Measurements from ENCODE around the gene TOLLIP. TPM values are rescaled to one million over a fixed set of nuclear protein-coding genes. Genes with fewer than 3 reads are reported as not detected.
A peak's percentile ranks its signal among the peaks of the same experiment; 100 is the strongest.
"Not testable (repeated sequence)": the region's sequence is repeated elsewhere in the genome, so short reads cannot be mapped to it uniquely, and the experiment has no call there.

Gene TOLLIP
- total RNA-seq, 2 donors from 2014 or later, result 29.5 to 36.1 TPM

DNA sequence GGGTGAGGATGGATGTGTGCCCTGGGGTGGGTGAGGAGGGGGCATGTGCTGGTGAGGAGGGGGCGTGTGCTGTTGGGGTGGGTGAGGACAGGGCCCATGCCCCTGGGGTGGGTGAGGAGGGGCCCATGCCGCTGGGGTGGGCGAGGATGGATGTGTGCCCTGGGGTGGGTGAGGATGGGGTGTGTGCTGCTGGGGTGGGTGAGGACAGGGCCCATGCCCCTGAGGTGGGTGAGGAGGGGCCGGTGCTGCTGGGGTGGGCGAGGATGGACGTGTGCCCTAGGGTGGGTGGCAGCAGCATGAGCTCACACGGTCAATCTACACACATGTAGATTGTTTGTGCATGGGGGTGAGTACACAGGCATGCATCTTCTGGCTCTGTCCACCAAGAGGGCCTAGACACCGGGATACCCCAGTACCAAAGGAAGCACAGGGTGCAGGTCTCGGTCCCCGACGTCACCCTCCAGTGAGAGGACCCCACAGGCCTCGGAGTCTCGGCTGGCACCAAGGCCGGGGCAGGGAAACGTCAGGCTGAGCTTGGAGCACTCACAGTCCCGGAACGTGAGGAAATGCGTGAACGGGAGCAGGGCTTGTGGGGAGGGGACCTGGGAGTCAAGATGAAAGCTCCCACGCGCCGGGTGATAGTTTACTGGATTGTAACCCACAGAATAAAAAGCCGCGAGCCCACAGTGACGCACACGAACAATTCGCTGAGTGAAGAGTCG is 37.4 kb upstream of the TOLLIP start:
- DNase-seq (ENCODE audit: low spot score in 2 of 2) (no peak), ATAC-seq (no peak)
- H3K9me3 Mint-ChIP-seq, result no peaks in the 10 kb centered on the region
- H3K27ac Mint-ChIP-seq, result no peak overlapping the region
- no peaks in the 10 kb centered on the region for H3K36me3 Mint-ChIP-seq

DNA sequence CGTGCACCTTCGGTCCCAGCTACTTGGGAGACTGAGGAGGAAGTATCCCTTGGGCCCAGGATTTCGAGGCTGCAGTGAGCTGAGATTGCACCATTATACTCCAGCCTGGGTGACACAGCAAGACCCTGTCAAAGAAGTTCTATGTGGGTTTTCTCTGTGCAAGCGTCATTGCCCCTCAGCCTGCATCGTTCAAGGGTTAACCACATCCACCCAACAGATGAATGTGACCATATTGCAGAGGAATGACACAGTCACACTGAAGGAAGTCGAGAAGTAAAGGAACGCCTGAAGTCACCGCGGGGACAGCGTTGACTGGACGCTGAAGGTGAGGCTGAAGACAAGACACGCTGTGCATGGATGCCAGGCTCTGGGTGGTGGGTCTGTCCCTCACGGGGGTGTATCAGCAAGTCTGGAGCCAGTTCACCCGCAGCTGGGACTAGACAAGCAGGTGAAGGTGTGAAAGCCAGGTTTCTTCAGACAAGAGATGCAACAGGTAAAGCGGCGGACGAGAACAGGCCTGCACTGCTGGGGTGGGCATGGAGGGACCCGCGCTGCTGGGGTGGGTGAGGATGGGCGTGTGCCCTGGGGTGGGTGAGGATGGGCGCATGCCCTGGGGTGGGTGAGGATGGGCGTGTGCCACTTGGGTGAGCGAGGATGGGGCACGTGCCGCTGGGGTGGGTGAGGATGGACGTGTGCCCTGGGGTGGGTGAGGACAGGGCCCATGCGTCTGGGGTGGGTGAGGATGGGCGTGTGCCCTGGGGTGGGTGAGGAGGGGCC is 36.5 kb upstream of the TOLLIP start:
- Mint-ChIP-seq H3K9me3 (no peaks in the 10 kb centered on the region), H3K27ac (no peak overlapping the region), H3K36me3 (no peaks in the 10 kb centered on the region)
- DNase-seq (ENCODE audit: low spot score in 2 of 2), result no peak
- ATAC-seq, result peak in 1 of 2 donors; percentile 47

DNA sequence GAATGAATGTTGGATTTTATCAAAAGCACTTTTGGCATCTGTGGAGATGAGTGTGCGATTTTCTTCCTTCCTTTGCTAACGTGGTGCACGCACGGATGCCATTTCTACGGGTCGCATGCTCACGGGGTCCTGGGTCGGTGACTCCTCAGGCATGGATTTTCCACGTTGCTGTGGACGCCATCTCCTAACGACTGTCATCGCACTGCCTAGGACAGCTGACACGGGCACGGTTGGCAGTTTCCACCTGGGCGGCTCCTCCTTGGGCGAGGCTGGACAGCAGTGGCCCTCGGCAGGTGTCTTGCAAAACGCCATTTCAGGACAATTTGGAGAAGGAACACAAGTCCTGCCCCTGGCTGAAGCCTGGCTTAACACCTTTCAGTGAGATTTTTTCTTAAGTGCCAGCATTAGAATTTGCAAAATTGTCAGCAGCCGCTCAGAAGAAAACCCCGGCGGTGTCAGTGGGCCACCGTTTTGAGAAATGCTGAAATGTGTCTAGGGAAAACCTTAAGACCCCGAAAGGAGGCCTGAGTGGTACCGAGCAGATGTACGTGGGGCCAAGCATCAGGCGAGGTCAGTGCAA is 34.7 kb upstream of the TOLLIP start:
- H3K36me3 Mint-ChIP-seq, result no peaks in the 10 kb centered on the region
- ATAC-seq (no peak), DNase-seq (ENCODE audit: low spot score in 2 of 2) (no peak)
- H3K9me3 Mint-ChIP-seq, result no peaks in the 10 kb centered on the region
- H3K27ac Mint-ChIP-seq, result no peak overlapping the region

DNA sequence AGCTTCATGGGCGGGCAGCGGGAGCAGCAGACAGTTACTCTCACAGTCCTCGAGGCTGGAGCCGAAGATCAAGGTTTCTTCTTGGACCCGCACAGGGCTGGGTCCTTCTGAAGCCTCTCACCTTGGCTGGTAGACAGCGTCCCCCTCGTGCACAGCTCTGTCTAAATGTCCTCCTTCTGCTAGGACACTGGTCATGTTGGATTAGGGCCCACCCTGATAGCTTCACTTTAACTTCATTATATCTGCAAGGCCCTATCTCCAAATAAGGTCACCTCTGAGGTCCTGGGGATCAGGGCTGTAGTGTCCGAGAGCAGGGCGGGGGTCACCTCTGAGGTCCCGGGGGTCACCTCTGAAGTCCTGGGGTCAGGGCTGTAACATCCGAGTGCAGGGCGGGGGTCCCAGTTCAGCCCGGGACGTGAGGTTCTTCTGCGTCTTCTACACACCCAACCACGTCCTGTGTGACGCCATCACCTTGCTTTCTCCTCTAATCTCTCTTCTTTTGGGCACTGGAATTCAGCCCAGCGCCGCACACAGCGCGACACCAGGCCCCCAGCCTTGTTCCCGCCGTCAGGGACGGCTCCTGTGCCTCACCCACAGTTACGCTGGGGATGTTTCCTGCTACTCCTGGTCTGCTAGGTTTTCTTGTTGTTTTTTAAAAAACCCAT is 34.1 kb upstream of the TOLLIP start:
- DNase-seq (ENCODE audit: low spot score in 2 of 2) (no peak), ATAC-seq (no peak)
- H3K9me3 Mint-ChIP-seq, result no peaks in the 10 kb centered on the region

DNA sequence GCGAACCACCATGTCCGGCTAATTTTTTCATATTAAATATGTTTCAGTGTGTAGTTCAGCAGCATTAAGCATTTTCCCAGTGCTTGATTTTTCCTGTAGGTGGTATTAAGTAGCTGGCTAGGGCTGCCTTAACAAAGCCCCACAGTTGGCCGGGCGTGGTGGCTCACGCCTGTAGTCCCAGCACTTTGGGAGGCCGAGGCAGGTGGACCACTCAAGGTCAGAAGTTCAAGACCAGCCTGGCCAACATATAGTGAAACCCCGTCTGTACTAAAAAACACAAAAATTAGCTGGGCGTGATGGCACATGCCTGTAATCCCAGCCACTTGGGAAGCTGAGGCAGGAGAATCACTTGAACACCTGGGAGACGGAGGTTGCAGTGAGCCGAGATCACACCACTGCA is 33.5 kb upstream of the TOLLIP start:
- ATAC-seq (no peak), DNase-seq (ENCODE audit: low spot score in 2 of 2) (no peak)
- Mint-ChIP-seq H3K27ac (no peak overlapping the region), H3K36me3 (peaks cover 0 to 2% of the 10 kb centered on the region in 2 donors), H3K9me3 (peaks cover under 1 to 1% of the 10 kb centered on the region in 2 donors)

More for the DNA sequence above, 34.1 kb upstream of the TOLLIP start:
- Mint-ChIP-seq H3K27ac (no peak overlapping the region), H3K36me3 (no peaks in the 10 kb centered on the region)

DNA sequence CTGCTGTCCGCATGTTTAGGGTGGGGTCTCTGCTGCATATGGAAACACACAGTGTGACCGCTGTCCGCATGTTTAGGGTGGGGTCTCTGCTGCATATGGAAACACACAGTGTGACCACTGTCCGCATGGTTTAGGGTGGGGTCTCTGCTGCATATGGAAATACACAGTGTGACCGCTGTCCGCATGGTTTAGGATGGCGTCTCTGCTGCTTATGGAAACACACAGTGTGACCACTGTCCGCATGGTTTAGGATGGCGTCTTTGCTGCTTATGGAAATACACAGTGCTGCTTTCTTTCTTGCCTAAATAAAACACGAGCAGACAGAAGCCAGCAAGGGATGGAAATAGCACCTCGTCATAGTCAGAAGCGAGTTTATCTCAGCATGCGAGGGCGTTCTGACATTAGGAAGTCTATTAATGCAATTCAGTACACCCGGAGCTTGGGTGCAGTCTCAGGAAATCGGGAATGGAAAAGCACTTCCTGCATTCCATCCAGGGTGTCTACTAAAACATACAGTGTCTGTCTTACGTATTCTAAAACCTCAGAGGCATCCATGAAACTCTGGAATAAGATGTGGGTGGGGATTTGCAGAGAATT is 32.6 kb upstream of the TOLLIP start:
- H3K27ac Mint-ChIP-seq, result no peak overlapping the region
- H3K36me3 Mint-ChIP-seq, result peaks cover 0 to 6% of the 10 kb centered on the region in 2 donors
- no peak for DNase-seq (ENCODE audit: low spot score in 2 of 2)
- ATAC-seq, result no peak
- H3K9me3 Mint-ChIP-seq, result peaks cover 5% of the 10 kb centered on the region in 2 donors

DNA sequence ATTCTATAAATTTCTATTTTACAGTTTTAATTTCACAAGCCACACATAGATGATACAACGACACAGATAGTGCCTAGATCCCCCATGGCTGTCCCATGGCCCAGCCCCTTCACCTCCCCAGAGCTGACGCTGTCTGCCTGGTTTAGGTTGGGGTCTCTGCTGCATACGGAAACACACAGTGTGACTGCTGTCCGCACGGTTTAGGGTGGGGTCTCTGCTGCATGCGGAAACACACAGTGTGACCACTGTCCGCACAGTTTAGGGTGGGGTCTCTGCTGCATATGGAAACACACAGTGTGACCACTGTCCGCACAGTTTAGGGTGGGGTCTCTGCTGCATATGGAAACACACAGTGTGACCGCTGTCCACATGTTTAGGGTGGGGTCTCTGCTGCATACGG is 31.8 kb upstream of the TOLLIP start:
- not testable (repeated sequence) for H3K27ac Mint-ChIP-seq; DNase-seq (ENCODE audit: low spot score in 2 of 2); H3K9me3 Mint-ChIP-seq; H3K36me3 Mint-ChIP-seq; ATAC-seq

DNA sequence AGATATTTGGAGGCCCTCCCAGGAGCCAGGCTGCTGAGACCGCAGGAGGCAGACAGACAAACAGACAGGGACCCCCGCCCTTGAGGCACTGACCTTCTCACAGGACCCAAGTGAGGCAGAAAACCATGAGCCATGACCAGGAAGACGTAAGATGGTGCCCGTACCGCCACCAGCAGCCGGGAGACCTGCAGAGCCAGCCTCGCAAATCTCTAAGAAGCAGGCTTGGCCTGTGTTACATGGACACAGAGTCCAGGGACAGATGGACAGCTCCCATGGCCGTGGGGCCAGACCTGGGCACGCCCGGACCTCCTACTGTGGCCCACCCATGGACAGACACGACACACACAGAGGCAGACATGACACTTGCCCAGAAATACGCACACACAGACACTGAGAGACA is 30.7 kb upstream of the TOLLIP start:
- Mint-ChIP-seq H3K27ac (no peak overlapping the region), H3K9me3 (peaks cover 5% of the 10 kb centered on the region in 2 donors), H3K36me3 (peaks cover 6 to 7% of the 10 kb centered on the region in 2 donors)
- DNase-seq (ENCODE audit: low spot score in 2 of 2), result peak in 1 of 2 donors; percentile 37
- ATAC-seq, result no peak

DNA sequence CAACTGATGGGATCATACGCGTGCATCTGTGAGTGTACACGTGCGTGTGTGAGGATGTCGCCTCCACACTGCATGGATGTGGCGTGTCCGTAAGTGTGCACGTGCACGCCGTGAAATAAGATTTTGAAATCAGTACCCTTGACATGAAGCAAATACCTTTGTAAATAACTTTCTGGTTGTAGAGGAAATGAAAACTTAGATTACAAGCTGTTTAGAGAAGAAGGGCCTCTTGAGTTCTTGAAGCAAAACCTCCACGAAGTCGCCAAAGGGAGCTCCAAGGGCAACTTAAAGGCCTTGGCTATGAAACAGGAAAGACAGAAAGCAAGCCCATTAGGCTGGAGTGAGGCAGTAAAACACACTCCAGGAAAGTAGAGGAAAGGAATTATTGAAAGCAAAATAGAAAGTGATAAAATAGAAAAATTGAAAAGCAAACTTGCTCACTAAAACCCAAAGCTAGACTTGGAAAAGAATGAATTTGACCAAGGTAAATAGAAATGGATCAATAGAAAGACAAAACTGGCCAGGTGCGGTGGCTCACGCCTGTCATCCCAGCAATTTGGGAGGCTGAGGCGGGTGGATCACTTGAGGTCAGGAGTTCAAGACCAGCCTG is 29.7 kb upstream of the TOLLIP start:
- Mint-ChIP-seq H3K9me3 (peaks cover 5% of the 10 kb centered on the region in 2 donors), H3K36me3 (peaks cover 6 to 10% of the 10 kb centered on the region in 2 donors)
- ATAC-seq, result no peak

DNA sequence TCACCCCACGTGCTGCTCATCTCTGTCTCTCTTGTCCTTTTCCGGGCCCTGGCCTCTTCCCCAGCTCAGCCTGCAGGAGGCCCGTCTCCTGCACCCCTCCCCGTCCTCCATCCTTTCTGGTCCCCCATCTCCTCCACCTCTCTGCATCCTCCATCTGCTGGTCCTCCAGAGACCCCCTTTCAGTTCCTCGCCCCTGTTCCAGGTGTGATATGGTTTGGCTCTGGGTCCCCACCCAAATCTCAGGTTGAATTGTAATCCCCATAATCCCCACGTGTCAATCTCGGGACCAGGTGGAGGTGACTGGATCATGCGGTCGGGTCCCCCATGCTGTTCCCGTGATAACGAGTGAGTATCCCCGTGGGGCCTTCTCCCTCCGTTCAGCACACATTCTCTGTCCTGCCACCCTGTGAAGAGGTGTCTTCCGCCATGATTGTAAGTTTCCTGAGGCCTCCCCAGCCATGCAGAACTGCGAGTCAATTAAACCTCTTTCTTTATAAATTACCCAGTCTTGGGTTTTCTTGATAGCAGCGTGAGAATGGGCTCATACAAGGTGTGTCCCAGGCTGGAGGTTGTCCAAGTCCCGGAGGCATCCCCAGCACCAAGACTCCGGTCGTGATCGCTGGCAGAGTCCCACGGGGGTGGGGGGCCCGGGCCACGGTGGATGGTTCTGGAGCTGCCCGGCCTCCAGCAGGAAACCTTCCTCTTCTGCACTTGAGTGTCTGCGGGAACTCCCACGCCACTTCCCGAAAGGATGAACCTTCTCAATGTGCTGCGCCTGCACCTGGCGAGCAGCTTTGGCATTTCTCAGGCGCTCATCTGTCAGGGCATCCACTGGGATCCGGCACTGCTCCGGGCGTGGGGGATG is 29.0 kb upstream of the TOLLIP start:
- DNase-seq (ENCODE audit: low spot score in 2 of 2), result no peak
- H3K27ac Mint-ChIP-seq, result no peak overlapping the region
- H3K36me3 Mint-ChIP-seq, result peaks cover 6 to 10% of the 10 kb centered on the region in 2 donors
- H3K9me3 Mint-ChIP-seq, result peaks cover 5% of the 10 kb centered on the region in 2 donors
- ATAC-seq, result no peak

More for the DNA sequence above, 29.7 kb upstream of the TOLLIP start:
- H3K27ac Mint-ChIP-seq, result no peak overlapping the region
- peak in 1 of 2 donors; percentile 7 for DNase-seq (ENCODE audit: low spot score in 2 of 2)

DNA sequence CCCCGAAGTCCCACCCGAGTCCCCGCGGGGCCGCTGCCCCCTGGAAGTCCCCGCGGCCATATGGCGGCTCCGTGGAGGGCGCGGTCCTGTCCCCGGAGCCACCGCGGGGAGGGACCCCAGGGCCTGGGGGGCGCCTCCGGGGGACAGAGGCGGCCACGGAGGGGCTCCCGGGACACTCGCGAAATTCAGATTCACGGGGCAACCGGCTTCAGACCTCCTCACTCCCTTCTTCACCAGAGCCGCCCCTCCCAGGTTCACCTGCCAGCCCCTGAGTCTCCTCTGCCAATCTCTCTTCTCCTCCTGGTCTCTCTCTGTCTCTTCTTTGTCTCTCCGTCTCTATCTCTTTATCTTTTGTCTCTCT is 28.2 kb upstream of the TOLLIP start:
- Mint-ChIP-seq H3K9me3 (peaks cover 5% of the 10 kb centered on the region in 2 donors), H3K36me3 (peaks cover 6 to 10% of the 10 kb centered on the region in 2 donors)

DNA sequence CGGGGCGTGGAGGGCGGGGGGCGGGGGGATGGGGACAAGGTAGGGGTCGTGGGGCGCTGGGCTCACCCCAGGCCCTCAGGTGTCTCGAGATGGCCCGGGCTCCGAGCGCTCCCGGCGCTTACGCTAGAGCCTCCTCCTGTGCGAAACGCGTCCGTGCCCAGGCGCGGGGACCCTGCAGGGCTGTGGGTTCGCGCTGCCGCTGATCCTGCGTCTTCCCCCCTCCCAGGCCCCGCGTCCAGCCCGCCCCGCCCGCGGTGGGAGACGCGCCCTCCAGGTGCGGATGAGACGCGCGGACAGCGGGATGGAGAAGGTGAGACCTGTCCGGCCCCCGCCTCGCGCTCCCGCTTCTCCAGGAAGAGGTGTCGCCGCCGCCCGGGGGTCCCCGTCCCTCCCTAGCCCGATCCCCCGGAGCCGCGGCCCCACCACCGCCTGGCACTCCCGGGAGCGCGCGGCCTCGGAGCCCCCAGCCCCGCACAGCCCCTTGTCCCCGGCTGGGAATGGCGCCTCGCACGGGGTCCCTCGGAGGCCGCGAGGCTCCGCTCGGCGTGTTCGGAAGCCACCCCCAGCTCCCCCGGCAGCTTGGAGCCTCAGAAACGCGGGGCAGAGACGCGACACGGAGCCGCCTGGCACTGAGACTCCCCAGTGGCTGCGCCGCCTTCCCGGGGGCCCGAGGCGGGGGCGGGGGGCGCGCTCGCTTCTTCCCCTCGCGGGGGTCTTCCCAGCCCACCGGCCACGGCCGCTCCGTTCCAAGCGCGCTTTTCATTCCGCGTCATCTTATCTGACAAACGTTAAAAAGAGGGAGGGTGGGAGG is 27.6 kb upstream of the TOLLIP start:
- Mint-ChIP-seq H3K36me3 (peaks cover 6 to 10% of the 10 kb centered on the region in 2 donors), H3K9me3 (peaks cover 5% of the 10 kb centered on the region in 2 donors), H3K27ac (no peak overlapping the region)
- ATAC-seq (peak; percentile 55 to 77), DNase-seq (ENCODE audit: low spot score in 2 of 2) (peak in 1 of 2 donors; percentile 27)

More for the DNA sequence above, 28.2 kb upstream of the TOLLIP start:
- H3K27ac Mint-ChIP-seq, result no peak overlapping the region
- no peak for ATAC-seq
- DNase-seq (ENCODE audit: low spot score in 2 of 2), result no peak

DNA sequence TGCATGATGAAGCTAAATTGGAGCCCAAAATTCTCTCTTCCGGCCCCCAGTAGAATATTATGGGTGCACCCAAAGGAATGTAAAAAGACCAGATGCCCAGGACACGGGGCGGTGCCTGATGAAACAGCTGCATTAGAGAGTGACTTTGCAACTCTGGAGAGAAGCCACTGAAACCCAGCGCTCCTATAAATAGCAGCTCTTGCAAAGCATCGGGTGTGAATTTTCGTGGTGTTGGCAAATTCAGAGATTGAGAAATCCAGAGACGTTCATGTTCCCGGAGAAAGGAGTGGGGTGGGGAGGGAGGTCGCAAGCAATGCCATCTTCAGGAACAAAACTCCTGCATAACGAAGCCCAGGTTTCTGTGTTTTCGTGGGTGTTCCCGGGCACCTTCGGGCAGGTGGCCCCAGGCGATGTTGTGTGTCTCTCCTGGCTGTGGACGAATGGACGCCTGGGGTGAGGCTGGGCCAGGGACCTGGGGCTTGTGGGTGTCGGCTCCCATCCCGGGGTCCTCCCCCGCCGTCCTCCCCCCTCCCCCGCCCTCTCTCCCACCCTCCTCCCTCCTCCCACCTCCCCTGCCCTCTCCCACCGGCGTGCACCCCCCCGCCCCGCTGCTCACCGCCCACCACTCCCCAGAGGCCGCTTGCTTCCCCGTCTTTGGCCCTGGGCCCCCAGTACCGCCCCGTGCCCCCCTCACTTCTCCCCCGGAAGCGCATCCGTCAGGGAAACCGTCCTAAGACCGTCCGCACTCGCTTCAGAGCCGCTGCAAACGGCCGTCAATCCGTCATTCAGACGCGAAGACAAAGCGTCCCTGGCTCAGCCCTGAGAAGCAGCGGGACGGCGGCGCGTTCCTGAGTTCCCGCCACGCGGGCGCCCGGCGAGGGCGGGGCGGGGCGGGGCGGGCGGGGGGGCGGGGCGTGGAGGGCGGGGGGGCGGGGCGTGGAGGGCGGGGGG is 26.7 kb upstream of the TOLLIP start:
- H3K36me3 Mint-ChIP-seq, result peaks cover 6 to 10% of the 10 kb centered on the region in 2 donors
- H3K9me3 Mint-ChIP-seq, result peaks cover 5% of the 10 kb centered on the region in 2 donors
- peak; percentile 71 to 74 for ATAC-seq
- peak in 1 of 2 donors; percentile 54 for DNase-seq (ENCODE audit: low spot score in 2 of 2)
- H3K27ac Mint-ChIP-seq, result peak overlapping the region in 1 of 2 donors; percentile 53
